Neural cell (in vitro differentiated cells): Measurements from ENCODE around the gene SLC22A23.

ENCODE experiments used
- CTCF ChIP-seq: fragments of 450-650 bp; IDR thresholded peaks from 2 replicates; pipeline ENCODE4 v1.5.1; 2014; ENCODE audit warnings: antibody characterized with exemption, mild to moderate bottlenecking, moderate library complexity; ENCODE audit not compliant: poor library complexity, severe bottlenecking
- EP300 ChIP-seq: fragments of 450-650 bp; conservative IDR thresholded peaks from 2 replicates; pipeline ENCODE4 v1.6.1; 2014; ENCODE audit warnings: antibody characterized with exemption, mild to moderate bottlenecking, moderate library complexity; ENCODE audit not compliant: poor library complexity, severe bottlenecking
- EZH2 ChIP-seq: fragments of 200-600, 300-800 bp; shearing (Covaris generic), sonication (generic); IDR thresholded peaks from 2 replicates; pipeline ENCODE4 v1.6.1; 2014; ENCODE audit warnings: antibody characterized with exemption, low read length, borderline replicate concordance, mild to moderate bottlenecking; ENCODE audit not compliant: insufficient read depth, poor library complexity, severe bottlenecking
- POLR2AphosphoS5 ChIP-seq: IDR thresholded peaks from 2 replicates; pipeline ENCODE4 v1.6.1; 2012

GRCh38 chr6:3258720-3259490, 197.9 kb downstream of the SLC22A23 start, which contains the start of gene PSMG4:
- TF ChIP-seq EP300 (no peak), CTCF (no peak), POLR2AphosphoS5 (peak; percentile 80), EZH2 (no peak)
